Adrenal gland (tissue), 12 donors: ENCODE measurements around the gene CCDC80. TPM values are rescaled to one million over a fixed set of nuclear protein-coding genes. Genes with fewer than 3 reads are reported as not detected.

Source experiments
- DNase-seq, 7 donors: peaks; one replicate each; pipeline ENCODE4 v3.0.0-alpha.2; 2019 to 2020
- H3K27ac ChIP-seq, 5 donors: fragments of 200-600 bp; sonication (generic) in 4 of 5; 1 replicate in 3 of 5; 2 replicates in 2 of 5; pipeline versions ENCODE4 v1.5.1 to v1.8.0; 2016 to 2020; ENCODE audit warnings: mild to moderate bottlenecking in 1 of 5
- H3K27me3 ChIP-seq: fragments of 200-600 bp; 2 replicates; pipeline ENCODE4 v1.8.0; 2021
- H3K36me3 ChIP-seq, 2 donors: fragments of 200-600 bp; replicated peaks in 1 of 2; 1 replicate in 1 of 2; 2 replicates in 1 of 2; pipeline versions ENCODE4 v1.5.1 to v1.8.0; 2018 to 2022
- H3K4me1 ChIP-seq, 2 donors: fragments of 200-600 bp; replicated peaks in 1 of 2; 1 replicate in 1 of 2; 2 replicates in 1 of 2; pipeline versions ENCODE4 v1.5.1 to v1.8.0; 2018 to 2021
- H3K4me3 ChIP-seq, 4 donors: fragments of 200-600 bp; sonication (generic) in 3 of 4; one replicate each; pipeline ENCODE4 v1.5.1; 2016 to 2018
- H3K9me3 ChIP-seq, 3 donors: fragments of 200-600 bp; sonication (generic) in 1 of 3; replicated peaks in 1 of 3; 1 replicate in 2 of 3; 2 replicates in 1 of 3; pipeline versions ENCODE4 v1.5.1 to v1.8.0; 2016 to 2021
- CTCF ChIP-seq, 6 experiments: fragments of 450-650 bp in 4 of 6; fragments of 200-600 bp in 2 of 6; sonication (generic) in 1 of 6; IDR thresholded peaks; 1 replicate in 5 of 6; 2 replicates in 1 of 6; pipeline versions ENCODE4 v1.5.1 to v1.8.0; 2016 to 2021; ENCODE audit warnings: antibody characterized with exemption in 6 of 6, mild to moderate bottlenecking in 2 of 6, moderate library complexity in 1 of 6
- POLR2A ChIP-seq, 2 donors: fragments of 450-650 bp; IDR thresholded peaks; one replicate each; pipeline ENCODE4 v1.6.1; 2017; ENCODE audit warnings: antibody characterized with exemption in 2 of 2, mild to moderate bottlenecking in 2 of 2, moderate library complexity in 1 of 2
- WGBS, 4 donors: extraction: QIAGEN DNeasy Blood & Tissue Kit in 2 of 4; methylation state at CpG; one replicate each; pipeline versions ENCODE4 v1.1.5 to v1.1.7; 2013 to 2017; 5-methylcytosine and 5-hydroxymethylcytosine counted together
- intact Hi-C, 2 donors: fragments of 100-400 bp; cut with DNase I; formaldehyde crosslinking; loops; one replicate each; pipeline versions ENCODE4 v1.14.1 to v1.15.0; 2022 to 2023
- polyA plus RNA-seq, 3 donors: library from polyadenylated mRNA; stranded (reverse); fragments of 200-250 nt in 2 of 3; fragments of 350-450 nt in 1 of 3; fragmentation: Illumina TruSeq in 1 of 3; extraction: RNeasy Lipid Tissue Mini Kit (QIAGEN cat#74804) in 1 of 3; gene quantifications; one replicate each; pipeline ENCODE4 v1.2.3, GENCODE V29; 2013 to 2014
- total RNA-seq, 9 donors: library from RNA; depleted of rRNA in 4 of 9; stranded (reverse); fragments of >200 nt in 4 of 9; fragments of 120-200 nt in 1 of 9; fragmentation: NEBNext Ultra II Directional in 1 of 9; extraction: Animal tissue kit (Norgen Biotek cat#: 25700) in 1 of 9; gene quantifications; one replicate each; pipeline versions ENCODE4 v1.1.0 to v1.2.4, GENCODE V29; 2013 to 2023
- donor health status: healthy with polysubstance abuse.
- donor health status: Bipolar disorder and iron deficiency.
- donor health status: DM: yes; HTN: yes; CAD: no.
- donor health status: DM: no; HTN: no; CAD: no.
- donor health status: DM: no; HTN: no; CAD: no.
- donor health status: DM: yes; HTN: yes; CAD: no.

The CCDC80 gene
- total and polyA plus RNA-seq, 12 donors = 5.7 to 65.3 (median 17.9) TPM

GRCh38 chr3:112642912-112643506, 2.1 kb upstream of the CCDC80 start:
- H3K4me3 ChIP-seq = peak overlapping the region in 1 of 4 donors; percentile 24
- no peaks in the 10 kb centered on the region for H3K36me3 ChIP-seq
- intact Hi-C loops = loop anchor here (5.0 to 10.0 kb wide), 4 partner anchors 58 to 342 kb away; no protein-coding TSS in a partner anchor
- TF ChIP-seq POLR2A (IDR thresholded peaks at IDR 0.05) = no peak
- TF ChIP-seq CTCF (IDR thresholded peaks at IDR 0.05) = peak; percentile 58 to 87 (median 82)
- WGBS, 4 donors = 2 to 4% (median 3%) methylated on average over 10 of the region's 10 CpGs
- H3K4me1 ChIP-seq = peaks cover 10 to 34% of the 10 kb centered on the region in 2 donors
- H3K27ac ChIP-seq = no peak overlapping the region
- peaks cover 3% of the 10 kb centered on the region for H3K27me3 ChIP-seq
- DNase-seq = peak; percentile 81 to 94 (median 88)
- no peaks in the 10 kb centered on the region for H3K9me3 ChIP-seq

GRCh38 chr3:112640276-112640929, 540 bp downstream of the CCDC80 start:
- H3K4me1 ChIP-seq = peaks cover 10 to 34% of the 10 kb centered on the region in 2 donors
- peak overlapping the region in 4 of 5 donors; percentile 51 to 63 (median 58) for H3K27ac ChIP-seq
- H3K4me3 ChIP-seq = peak overlapping the region in 2 of 4 donors; percentile 14 to 46
- TF ChIP-seq POLR2A (IDR thresholded peaks at IDR 0.05) (peak in 1 of 2 donors; percentile 46), CTCF (IDR thresholded peaks at IDR 0.05) (no peak)
- no peaks in the 10 kb centered on the region for H3K36me3 ChIP-seq
- H3K9me3 ChIP-seq = no peaks in the 10 kb centered on the region
- WGBS, 4 donors = 11 to 13% (median 12%) methylated on average over 10 of the region's 10 CpGs
- intact Hi-C loops = loop anchor here (5.0 to 10.0 kb wide), 4 partner anchors 56 to 344 kb away; no protein-coding TSS in a partner anchor
- H3K27me3 ChIP-seq = no peaks in the 10 kb centered on the region
- peak in 5 of 7 donors; percentile 16 to 49 (median 36) for DNase-seq

DNA sequence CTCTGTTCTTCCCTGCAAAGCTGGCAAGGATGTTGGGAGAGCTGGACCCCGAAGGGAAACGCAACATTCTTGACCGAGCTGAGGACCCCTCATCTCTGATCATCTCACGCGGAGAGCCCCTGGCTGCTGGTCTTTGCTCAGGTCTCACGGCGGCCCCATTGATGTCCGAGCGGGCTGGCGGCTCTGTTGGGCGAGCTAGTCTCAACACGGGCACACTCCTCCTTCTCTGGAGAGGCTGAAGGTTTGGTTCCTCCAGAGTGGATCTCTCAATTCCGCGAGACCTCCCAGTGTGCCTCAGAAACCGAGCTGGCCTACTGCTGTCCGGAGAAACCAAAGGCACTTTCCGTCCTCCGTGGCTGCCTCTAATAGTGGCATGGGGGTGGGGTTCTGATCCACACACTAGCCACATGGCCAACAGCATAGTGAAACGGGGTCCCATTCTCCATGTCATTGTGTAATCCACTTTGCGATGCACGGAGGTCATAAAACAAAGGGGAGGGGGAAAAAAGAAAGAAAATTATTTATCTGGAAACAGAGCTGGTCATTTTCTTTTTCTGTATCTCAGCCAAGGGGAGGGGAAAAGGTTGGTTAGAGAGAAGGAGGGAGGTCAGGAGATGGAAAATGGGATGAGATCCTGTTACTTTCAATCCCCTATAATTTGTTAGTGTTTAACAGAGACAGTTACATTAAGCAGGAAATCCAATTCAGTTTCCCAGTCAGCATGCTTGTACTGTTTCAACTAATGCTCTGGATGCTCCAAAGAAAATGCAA, 1.3 kb downstream of the CCDC80 start:
- 85 to 92% (median 88%) methylated on average over 21 of the region's 21 CpGs for WGBS, 4 donors
- DNase-seq = no peak
- Histone ChIP-seq H3K36me3 (no peaks in the 10 kb centered on the region), H3K4me1 (peaks cover 10 to 34% of the 10 kb centered on the region in 2 donors), H3K27ac (peak overlapping the region in 2 of 5 donors; percentile 52 to 63), H3K9me3 (no peaks in the 10 kb centered on the region), H3K27me3 (no peaks in the 10 kb centered on the region), H3K4me3 (peak overlapping the region in 1 of 4 donors; percentile 46)
- no peak for TF ChIP-seq POLR2A (IDR thresholded peaks at IDR 0.05)
- no peak for TF ChIP-seq CTCF (IDR thresholded peaks at IDR 0.05)
- intact Hi-C loops = loop anchor here (5.0 to 10.0 kb wide), 4 partner anchors 55 to 345 kb away; no protein-coding TSS in a partner anchor
